GM19099 (cell line): ENCODE data around the gene APRT.

ENCODE experiments used
- POLR2A ChIP-seq: IDR thresholded peaks from 3 replicates; pipeline ENCODE4 v1.6.1; 2011; ENCODE audit warnings: low read depth; ENCODE audit not compliant: insufficient read length; ENCODE audit errors: extremely low read depth

The APRT gene

GRCh38 chr16:88807626-88808453 lies 3.9 kb downstream of the APRT start:
- TF ChIP-seq POLR2A: peak; percentile 11

- TF ChIP-seq POLR2A: peak; percentile 21
Observed at GRCh38 chr16:88807142-88807625, 4.5 kb downstream of the APRT start.

GRCh38 chr16:88806491-88807111 lies 5.1 kb downstream of the APRT start:
- TF ChIP-seq POLR2A: no peak

- TF ChIP-seq POLR2A: no peak
Observed at GRCh38 chr16:88805887-88806393, 5.8 kb downstream of the APRT start.

GRCh38 chr16:88805340-88805715 lies 6.4 kb downstream of the APRT start:
- no peak for TF ChIP-seq POLR2A

- TF ChIP-seq POLR2A: no peak
Observed at GRCh38 chr16:88804552-88805339, 7.0 kb downstream of the APRT start.

- TF ChIP-seq POLR2A: no peak
Observed at GRCh38 chr16:88804173-88804551, 7.6 kb downstream of the APRT start.

- TF ChIP-seq POLR2A: peak; percentile 70
Observed at GRCh38 chr16:88803264-88803987, 8.3 kb downstream of the APRT start, which contains the start of gene CDT1. Gene CDT1, plus strand, starts transcription at chr16:88803789. Its CDS starts 43 bp downstream, at chr16:88803832.

- no peak for TF ChIP-seq POLR2A
Observed at GRCh38 chr16:88800277-88800592, 11.5 kb downstream of the APRT start.

GRCh38 chr16:88799569-88800276 lies 12.0 kb downstream of the APRT start:
- TF ChIP-seq POLR2A: no peak

- TF ChIP-seq POLR2A: no peak
Observed at GRCh38 chr16:88798772-88799455, 12.8 kb downstream of the APRT start.

- TF ChIP-seq POLR2A: no peak
Observed at GRCh38 chr16:88798073-88798472, 13.7 kb downstream of the APRT start.

- no peak for TF ChIP-seq POLR2A
Observed at GRCh38 chr16:88796278-88796677, 15.4 kb downstream of the APRT start.
